MCF 10A (cell line): ENCODE data around the gene FBXW7. TPM values are rescaled to one million over a fixed set of nuclear protein-coding genes. Genes with fewer than 3 reads are reported as not detected.
A peak's percentile ranks its signal among the peaks of the same experiment; 100 is the strongest.

Experiments
- BruUV-seq: library from RNA; stranded (reverse); fragments of 400-500 nt; replicated peaks from 2 replicates; lab custom pipeline; 2021; lab: Mats Ljungman, UMichigan
- CTCF ChIA-PET: fragments of 300-600 bp; sonication (Branson Sonifier 250); formaldehyde crosslinking; extraction: SDS; loops from one replicate; lab custom pipeline; 2021; ENCODE audit warnings: antibody characterized with exemption, inconsistent platforms; lab: Yijun Ruan, JAX
- POLR2A ChIA-PET: fragments of 300-600, 350-650 bp; sonication (Branson Sonifier 250); formaldehyde crosslinking; extraction: SDS; loops from one replicate; lab custom pipeline; 2020; ENCODE audit warnings: antibody characterized with exemption, inconsistent platforms; lab: Yijun Ruan, JAX
- DNase-seq: peaks from one replicate; pipeline ENCODE4 v3.0.0-alpha.2; 2018; ENCODE audit not compliant: unreplicated experiment
- H3K27ac Mint-ChIP-seq: one replicate; pipeline ENCODE4 v1.8.0; 2022; ENCODE audit warnings: mild to moderate bottlenecking, low read depth, mixed read lengths; ENCODE audit not compliant: unreplicated experiment
- H3K27me3 Mint-ChIP-seq: one replicate; pipeline ENCODE4 v1.8.0; 2022; ENCODE audit warnings: mixed read lengths; ENCODE audit not compliant: insufficient read depth, unreplicated experiment
- H3K36me3 Mint-ChIP-seq: one replicate; pipeline ENCODE4 v1.8.0; 2022; ENCODE audit warnings: mild to moderate bottlenecking, moderate library complexity, mixed read lengths; ENCODE audit not compliant: insufficient read depth, unreplicated experiment
- H3K4me1 Mint-ChIP-seq: one replicate; pipeline ENCODE4 v1.8.0; 2022; ENCODE audit warnings: mixed read lengths; ENCODE audit not compliant: insufficient read depth, unreplicated experiment
- H3K4me3 Mint-ChIP-seq: one replicate; pipeline ENCODE4 v1.8.0; 2022; ENCODE audit warnings: mild to moderate bottlenecking, moderate library complexity, mixed read lengths; ENCODE audit not compliant: unreplicated experiment
- H3K9me3 Mint-ChIP-seq: one replicate; pipeline ENCODE4 v1.8.0; 2022; ENCODE audit warnings: mixed read lengths; ENCODE audit not compliant: unreplicated experiment
- intact Hi-C: fragments of 100-400 bp; cut with micrococcal nuclease; formaldehyde crosslinking; loops from 2 replicates; pipeline ENCODE4 v1.14.1; 2022
- total RNA-seq: library from RNA; stranded (reverse); gene quantifications from 2 replicates; pipeline ENCODE4 v1.2.3, GENCODE V29; 2022
- TF ChIP-seq, protein P1 (sequence below): fragments of 200-600 bp; IDR thresholded peaks from one replicate; pipeline ENCODE4 v1.8.0; 2022; ENCODE audit warnings: antibody characterized with exemption, mild to moderate bottlenecking; ENCODE audit not compliant: unreplicated experiment

FBXW7 gene
- total RNA-seq, 1 experiment from 2014 or later, result 40.2 TPM

DNA sequence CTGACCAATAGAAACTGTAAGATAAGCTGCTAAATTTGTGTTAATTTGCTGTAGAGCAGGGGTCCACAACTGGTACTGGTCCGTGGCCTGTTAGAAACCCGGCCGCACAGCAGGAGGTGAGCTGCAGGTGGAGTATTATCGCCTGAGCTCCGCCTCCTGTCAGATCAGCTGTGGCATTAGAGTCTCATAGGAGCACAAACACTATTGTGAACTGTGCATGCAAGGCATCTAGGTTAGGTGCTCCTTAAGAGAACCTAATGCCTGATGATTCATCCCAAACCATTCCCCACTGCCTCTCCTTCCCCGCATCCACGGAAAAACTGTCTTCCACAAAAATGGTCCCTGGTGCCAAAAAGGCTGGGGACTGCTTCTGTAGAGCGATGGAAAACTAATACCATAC is 19.7 kb downstream of the FBXW7 start:
- intact Hi-C loops, result no loop called here
- Mint-ChIP-seq H3K36me3 (peaks cover 13% of the 10 kb centered on the region), H3K4me1 (peaks cover 30% of the 10 kb centered on the region), H3K9me3 (peaks cover 7% of the 10 kb centered on the region), H3K4me3 (no peak overlapping the region), H3K27me3 (no peaks in the 10 kb centered on the region), H3K27ac (peak overlapping the region; percentile 66)
- ChIA-PET CTCF (interaction anchor here (0.6 to 4.2 kb wide), 2 partner anchors 14 to 61 kb away, joined by 3 to 24 read pairs; no protein-coding TSS in a partner anchor), POLR2A (interaction anchor here (0.6 to 2.6 kb wide), 6 partner anchors 9 to 25 kb away, joined by 3 to 25 read pairs (median 4); no protein-coding TSS in a partner anchor)
- BruUV-seq, result no TSS peak
- DNase-seq, result peak; percentile 30
- TF ChIP-seq, protein P1, sequence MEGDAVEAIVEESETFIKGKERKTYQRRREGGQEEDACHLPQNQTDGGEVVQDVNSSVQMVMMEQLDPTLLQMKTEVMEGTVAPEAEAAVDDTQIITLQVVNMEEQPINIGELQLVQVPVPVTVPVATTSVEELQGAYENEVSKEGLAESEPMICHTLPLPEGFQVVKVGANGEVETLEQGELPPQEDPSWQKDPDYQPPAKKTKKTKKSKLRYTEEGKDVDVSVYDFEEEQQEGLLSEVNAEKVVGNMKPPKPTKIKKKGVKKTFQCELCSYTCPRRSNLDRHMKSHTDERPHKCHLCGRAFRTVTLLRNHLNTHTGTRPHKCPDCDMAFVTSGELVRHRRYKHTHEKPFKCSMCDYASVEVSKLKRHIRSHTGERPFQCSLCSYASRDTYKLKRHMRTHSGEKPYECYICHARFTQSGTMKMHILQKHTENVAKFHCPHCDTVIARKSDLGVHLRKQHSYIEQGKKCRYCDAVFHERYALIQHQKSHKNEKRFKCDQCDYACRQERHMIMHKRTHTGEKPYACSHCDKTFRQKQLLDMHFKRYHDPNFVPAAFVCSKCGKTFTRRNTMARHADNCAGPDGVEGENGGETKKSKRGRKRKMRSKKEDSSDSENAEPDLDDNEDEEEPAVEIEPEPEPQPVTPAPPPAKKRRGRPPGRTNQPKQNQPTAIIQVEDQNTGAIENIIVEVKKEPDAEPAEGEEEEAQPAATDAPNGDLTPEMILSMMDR, result no peak

DNA sequence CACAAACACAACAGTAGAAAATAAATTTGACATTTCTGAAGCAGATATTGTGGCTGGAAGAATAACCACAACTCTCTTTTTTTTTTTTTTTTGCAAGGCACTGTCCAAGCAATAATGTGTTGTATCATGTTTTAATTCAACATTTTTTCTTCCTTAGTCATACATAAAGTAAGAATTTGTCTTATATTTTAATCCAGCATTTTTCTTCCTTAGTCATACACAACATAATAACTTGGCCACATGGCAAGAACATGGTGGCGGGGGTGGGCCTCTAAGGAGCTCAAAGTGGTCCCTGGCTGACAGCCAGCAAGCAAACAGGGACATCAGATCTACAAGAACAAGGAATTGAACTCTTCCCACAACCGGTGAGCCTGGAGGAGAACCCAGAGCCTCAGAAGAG is 20.2 kb downstream of the FBXW7 start:
- no peaks in the 10 kb centered on the region for H3K27me3 Mint-ChIP-seq
- H3K36me3 Mint-ChIP-seq, result peaks cover 13% of the 10 kb centered on the region
- peak overlapping the region; percentile 66 for H3K27ac Mint-ChIP-seq
- ChIA-PET CTCF (interaction anchor here (4.2 kb wide), 1 partner anchor 13 kb away, joined by 24 read pairs; no protein-coding TSS in a partner anchor), POLR2A (interaction anchor here (0.7 to 2.6 kb wide), 6 partner anchors 9 to 25 kb away, joined by 3 to 25 read pairs (median 4); no protein-coding TSS in a partner anchor)
- no TSS peak for BruUV-seq
- intact Hi-C loops, result no loop called here
- H3K4me1 Mint-ChIP-seq, result peaks cover 26% of the 10 kb centered on the region
- TF ChIP-seq, protein P1, result no peak
- peak; percentile 33 for DNase-seq
- H3K4me3 Mint-ChIP-seq, result no peak overlapping the region
- peaks cover 7% of the 10 kb centered on the region for H3K9me3 Mint-ChIP-seq

DNA sequence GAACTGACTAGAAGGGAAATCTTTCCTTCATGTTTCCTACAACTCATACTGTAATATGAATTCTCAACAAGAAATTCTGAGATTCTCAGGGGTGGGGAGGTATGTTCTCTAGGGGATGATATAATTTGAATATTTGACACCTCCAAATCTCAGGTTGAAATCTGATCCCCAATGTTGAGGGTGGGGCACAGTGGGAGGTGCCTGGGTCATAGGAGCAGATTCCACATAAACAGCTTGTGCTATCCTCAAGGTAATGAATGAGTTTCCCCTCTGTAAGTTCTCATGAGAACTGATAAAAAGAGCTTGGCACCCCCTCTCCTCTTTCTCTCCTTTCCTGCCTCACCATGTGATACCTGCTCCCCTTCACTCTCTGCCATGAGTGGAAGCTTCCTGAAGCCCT is 21.5 kb downstream of the FBXW7 start:
- Mint-ChIP-seq H3K27ac (no peak overlapping the region), H3K27me3 (no peaks in the 10 kb centered on the region), H3K4me3 (no peak overlapping the region), H3K9me3 (peaks cover 7% of the 10 kb centered on the region), H3K36me3 (peaks cover 13% of the 10 kb centered on the region), H3K4me1 (peaks cover 25% of the 10 kb centered on the region)
- no TSS peak for BruUV-seq
- intact Hi-C loops, result no loop called here
- CTCF ChIA-PET, result interaction anchor here (0.7 to 4.2 kb wide), 2 partner anchors 12 to 29 kb away, joined by 3 to 24 read pairs; no protein-coding TSS in a partner anchor
- DNase-seq, result no peak
- POLR2A ChIA-PET, result interaction anchor here (0.6 to 2.6 kb wide), 6 partner anchors 11 to 276 kb away, joined by 3 to 25 read pairs (median 4); no protein-coding TSS in a partner anchor
- TF ChIP-seq, protein P1, result no peak

- H3K27ac Mint-ChIP-seq, result no peak overlapping the region
- H3K36me3 Mint-ChIP-seq, result peaks cover 13% of the 10 kb centered on the region
- H3K4me1 Mint-ChIP-seq, result peaks cover 25% of the 10 kb centered on the region
- CTCF ChIA-PET, result interaction anchor here (4.2 kb wide), 1 partner anchor 11 kb away, joined by 24 read pairs; no protein-coding TSS in a partner anchor
- BruUV-seq, result no TSS peak
- POLR2A ChIA-PET, result no interaction called here
- H3K27me3 Mint-ChIP-seq, result no peaks in the 10 kb centered on the region
- H3K9me3 Mint-ChIP-seq, result peaks cover 7% of the 10 kb centered on the region
- TF ChIP-seq, protein P1, result no peak
- intact Hi-C loops, result no loop called here
- no peak for DNase-seq
- H3K4me3 Mint-ChIP-seq, result no peak overlapping the region
Measured at GRCh38 chr4:152513078-152513477, 22.8 kb downstream of the FBXW7 start.
